Lower leg skin (tissue), 3 donors: ENCODE results near the gene EPHB4.
"Not testable (repeated sequence)": the region's sequence is repeated elsewhere in the genome, so short reads cannot be mapped to it uniquely, and the experiment has no call there.

Source experiments
- POLR2A ChIP-seq, 2 donors: fragments of 450-650 bp; IDR thresholded peaks; one replicate each; pipeline ENCODE4 v1.6.1; 2016 to 2017; ENCODE audit warnings: antibody characterized with exemption in 2 of 2, mild to moderate bottlenecking in 1 of 2, moderate library complexity in 1 of 2
- TF ChIP-seq, protein P1 (sequence below), 3 donors: fragments of 450-650 bp; IDR thresholded peaks; one replicate each; pipeline ENCODE4 v1.5.1; 2016; ENCODE audit warnings: antibody characterized with exemption in 3 of 3, mild to moderate bottlenecking in 3 of 3, moderate library complexity in 2 of 3

DNA sequence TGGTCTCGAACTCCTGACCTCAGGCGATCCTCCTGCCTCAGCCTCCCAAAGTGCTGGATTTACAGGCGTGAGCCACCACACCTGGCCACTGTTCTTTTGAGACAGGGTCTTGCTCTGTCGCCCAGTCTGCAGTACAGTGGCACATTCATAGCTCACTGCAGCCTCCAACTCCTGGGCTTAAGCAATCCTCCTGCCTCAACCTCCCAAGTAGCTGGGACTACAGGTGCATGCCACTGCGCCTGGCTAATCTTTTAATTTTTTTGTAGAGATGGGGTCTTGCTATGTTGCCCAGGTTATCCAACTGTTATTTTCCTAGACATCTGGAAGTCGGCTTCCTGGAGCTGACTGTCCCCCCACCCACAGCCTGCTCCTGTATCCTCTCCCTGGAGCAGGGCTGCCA, 20.4 kb downstream of the EPHB4 start:
- TF ChIP-seq, protein P1, sequence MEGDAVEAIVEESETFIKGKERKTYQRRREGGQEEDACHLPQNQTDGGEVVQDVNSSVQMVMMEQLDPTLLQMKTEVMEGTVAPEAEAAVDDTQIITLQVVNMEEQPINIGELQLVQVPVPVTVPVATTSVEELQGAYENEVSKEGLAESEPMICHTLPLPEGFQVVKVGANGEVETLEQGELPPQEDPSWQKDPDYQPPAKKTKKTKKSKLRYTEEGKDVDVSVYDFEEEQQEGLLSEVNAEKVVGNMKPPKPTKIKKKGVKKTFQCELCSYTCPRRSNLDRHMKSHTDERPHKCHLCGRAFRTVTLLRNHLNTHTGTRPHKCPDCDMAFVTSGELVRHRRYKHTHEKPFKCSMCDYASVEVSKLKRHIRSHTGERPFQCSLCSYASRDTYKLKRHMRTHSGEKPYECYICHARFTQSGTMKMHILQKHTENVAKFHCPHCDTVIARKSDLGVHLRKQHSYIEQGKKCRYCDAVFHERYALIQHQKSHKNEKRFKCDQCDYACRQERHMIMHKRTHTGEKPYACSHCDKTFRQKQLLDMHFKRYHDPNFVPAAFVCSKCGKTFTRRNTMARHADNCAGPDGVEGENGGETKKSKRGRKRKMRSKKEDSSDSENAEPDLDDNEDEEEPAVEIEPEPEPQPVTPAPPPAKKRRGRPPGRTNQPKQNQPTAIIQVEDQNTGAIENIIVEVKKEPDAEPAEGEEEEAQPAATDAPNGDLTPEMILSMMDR (IDR thresholded peaks at IDR 0.05), result not testable (repeated sequence)
- TF ChIP-seq POLR2A (IDR thresholded peaks at IDR 0.05), result not testable (repeated sequence)
